Measurements from ENCODE around the gene SERPINB6.

GRCh38 chr6:2959909-2960719, 11.3 kb downstream of the SERPINB6 start:
- no peak for TF ChIP-seq CTCF (IDR thresholded peaks at IDR 0.05; ENCODE audit: low read depth, low read length)
- TF ChIP-seq EZH2phosphoT487 (IDR thresholded peaks at IDR 0.05; ENCODE audit: low read depth) = no peak

All from OCI-LY3 (cell line).